KMS-11 (cell line): ENCODE data around the gene JADE3.

Source experiments
- H2AFZ ChIP-seq: fragments of 200-600 bp; sonication (generic); 2 replicates; pipeline ENCODE4 v1.6.1; 2016; ENCODE audit warnings: antibody characterized with exemption, mixed run types, low read depth
- H3K27ac ChIP-seq: fragments of 200-600 bp; sonication (generic); 2 replicates; pipeline ENCODE4 v1.6.1; 2016; ENCODE audit warnings: mild to moderate bottlenecking, mixed run types
- H3K27me3 ChIP-seq: fragments of 200-600 bp; sonication (generic); 2 replicates; pipeline ENCODE4 v1.6.1; 2017; ENCODE audit warnings: mild to moderate bottlenecking, low read depth, mixed run types, moderate library complexity; ENCODE audit not compliant: insufficient read depth
- H3K36me3 ChIP-seq: fragments of 200-600 bp; sonication (generic); 2 replicates; pipeline ENCODE4 v1.6.1; 2017; ENCODE audit warnings: mild to moderate bottlenecking, mixed run types; ENCODE audit not compliant: insufficient read depth
- H3K4me1 ChIP-seq: fragments of 200-600 bp; sonication (generic); 2 replicates; pipeline ENCODE4 v1.6.1; 2016; ENCODE audit warnings: mild to moderate bottlenecking, low read depth, mixed run types; ENCODE audit not compliant: poor library complexity, severe bottlenecking
- H3K4me2 ChIP-seq: fragments of 200-600 bp; sonication (generic); 2 replicates; pipeline ENCODE4 v1.7.0; 2016; ENCODE audit warnings: mild to moderate bottlenecking, mixed run types
- H3K4me3 ChIP-seq: fragments of 200-600 bp; sonication (generic); IDR thresholded peaks from 2 replicates; pipeline ENCODE4 v1.6.1; 2017; ENCODE audit warnings: low read depth, low read length, mixed read lengths; ENCODE audit not compliant: insufficient read depth
- H3K79me2 ChIP-seq: fragments of 200-600 bp; sonication (generic); 2 replicates; pipeline ENCODE4 v1.6.1; 2016; ENCODE audit warnings: low read depth, mixed run types; ENCODE audit not compliant: insufficient read depth
- H3K9ac ChIP-seq: fragments of 200-600 bp; sonication (generic); 2 replicates; pipeline ENCODE4 v1.6.1; 2016; ENCODE audit warnings: mild to moderate bottlenecking, mixed run types
- H4K20me1 ChIP-seq: fragments of 200-600 bp; sonication (generic); 2 replicates; pipeline ENCODE4 v1.6.1; 2016; ENCODE audit warnings: mild to moderate bottlenecking, mixed run types; ENCODE audit not compliant: insufficient read depth
- TF ChIP-seq, protein P1 (sequence below): fragments of 200-600 bp; sonication (generic); conservative IDR thresholded peaks from 2 replicates; pipeline ENCODE4 v1.6.1; 2017; ENCODE audit warnings: low read depth, mild to moderate bottlenecking, antibody characterized with exemption, low read length, moderate library complexity, mixed read lengths

The JADE3 gene

DNA sequence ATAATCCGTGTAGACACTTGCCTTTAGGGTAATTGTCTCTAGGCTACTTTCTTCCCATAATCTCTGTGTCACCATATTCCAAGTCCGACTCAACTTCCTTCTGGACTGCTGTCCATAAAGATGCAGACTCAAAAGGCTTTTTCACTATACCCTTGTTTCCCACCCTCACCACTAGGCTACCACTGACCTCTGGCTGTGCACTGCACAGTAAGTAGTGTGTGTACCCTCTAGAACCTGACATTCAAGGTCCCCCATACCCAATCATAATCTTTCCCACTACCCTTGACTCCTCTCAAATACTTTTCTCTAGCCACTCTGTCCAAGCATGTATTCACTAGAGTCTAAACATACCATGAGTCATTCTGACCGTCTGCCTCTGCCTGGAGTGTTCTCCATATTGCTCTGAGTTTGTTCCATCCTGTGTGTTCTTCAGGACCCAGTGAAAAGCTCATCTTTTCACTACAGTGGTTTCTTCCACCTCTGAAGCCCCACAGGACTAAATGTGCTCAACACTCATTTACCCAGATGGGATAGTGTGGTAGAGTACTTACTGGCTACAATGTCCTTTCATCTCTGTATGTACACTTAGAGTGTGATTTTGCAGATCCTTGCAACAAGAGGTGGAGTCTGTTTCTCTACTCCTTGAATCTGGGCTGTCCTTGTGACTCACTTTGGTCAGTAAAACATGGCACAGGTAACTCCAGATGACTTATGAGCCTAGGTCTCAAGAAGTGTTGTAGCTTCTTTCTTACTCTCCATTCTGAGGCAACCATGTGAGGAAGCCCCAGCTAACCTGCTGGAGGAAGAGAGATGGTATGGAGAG lies 17.4 kb downstream of the JADE3 start:
- TF ChIP-seq, protein P1, sequence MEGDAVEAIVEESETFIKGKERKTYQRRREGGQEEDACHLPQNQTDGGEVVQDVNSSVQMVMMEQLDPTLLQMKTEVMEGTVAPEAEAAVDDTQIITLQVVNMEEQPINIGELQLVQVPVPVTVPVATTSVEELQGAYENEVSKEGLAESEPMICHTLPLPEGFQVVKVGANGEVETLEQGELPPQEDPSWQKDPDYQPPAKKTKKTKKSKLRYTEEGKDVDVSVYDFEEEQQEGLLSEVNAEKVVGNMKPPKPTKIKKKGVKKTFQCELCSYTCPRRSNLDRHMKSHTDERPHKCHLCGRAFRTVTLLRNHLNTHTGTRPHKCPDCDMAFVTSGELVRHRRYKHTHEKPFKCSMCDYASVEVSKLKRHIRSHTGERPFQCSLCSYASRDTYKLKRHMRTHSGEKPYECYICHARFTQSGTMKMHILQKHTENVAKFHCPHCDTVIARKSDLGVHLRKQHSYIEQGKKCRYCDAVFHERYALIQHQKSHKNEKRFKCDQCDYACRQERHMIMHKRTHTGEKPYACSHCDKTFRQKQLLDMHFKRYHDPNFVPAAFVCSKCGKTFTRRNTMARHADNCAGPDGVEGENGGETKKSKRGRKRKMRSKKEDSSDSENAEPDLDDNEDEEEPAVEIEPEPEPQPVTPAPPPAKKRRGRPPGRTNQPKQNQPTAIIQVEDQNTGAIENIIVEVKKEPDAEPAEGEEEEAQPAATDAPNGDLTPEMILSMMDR = no peak
- Histone ChIP-seq H3K4me3 (no peak overlapping the region), H3K4me1 (no peaks in the 10 kb centered on the region), H3K79me2 (no peaks in the 10 kb centered on the region; the same call in 1 of the 2 replicates), H3K9ac (no peak overlapping the region), H3K36me3 (no peaks in the 10 kb centered on the region), H3K27ac (no peak overlapping the region), H3K4me2 (no peak overlapping the region), H3K27me3 (no peaks in the 10 kb centered on the region), H4K20me1 (no peaks in the 10 kb centered on the region), H2AFZ (no peak overlapping the region)

DNA sequence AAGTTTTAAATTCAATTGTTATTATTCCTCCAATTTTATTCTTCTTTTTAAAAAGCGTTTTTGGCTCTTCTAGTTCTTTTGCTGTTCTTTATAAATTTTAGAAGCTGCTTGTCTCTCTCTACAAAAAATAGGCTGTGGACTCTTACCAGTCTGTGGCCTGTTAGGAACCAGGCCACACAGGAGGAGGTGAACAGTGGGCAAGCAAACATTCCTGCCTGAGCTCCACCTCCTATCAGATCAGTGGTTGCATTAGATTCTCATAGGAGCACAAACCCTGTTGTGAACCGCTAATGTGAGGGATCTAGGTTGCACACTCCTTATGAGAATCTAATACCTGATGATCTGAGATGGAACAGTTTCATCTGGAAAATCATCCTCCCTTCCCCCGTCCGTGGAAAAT lies 23.1 kb downstream of the JADE3 start:
- Histone ChIP-seq H4K20me1 (no peaks in the 10 kb centered on the region), H3K79me2 (no peaks in the 10 kb centered on the region; the same call in 1 of the 2 replicates), H2AFZ (no peak overlapping the region), H3K4me2 (no peak overlapping the region), H3K27ac (no peak overlapping the region), H3K4me1 (no peaks in the 10 kb centered on the region), H3K9ac (no peak overlapping the region), H3K36me3 (no peaks in the 10 kb centered on the region), H3K4me3 (no peak overlapping the region), H3K27me3 (no peaks in the 10 kb centered on the region)
- TF ChIP-seq, protein P1 = no peak

- Histone ChIP-seq H3K4me2 (no peak overlapping the region), H3K4me1 (no peaks in the 10 kb centered on the region), H3K36me3 (no peaks in the 10 kb centered on the region), H3K27ac (no peak overlapping the region), H3K27me3 (no peaks in the 10 kb centered on the region), H2AFZ (no peak overlapping the region), H3K4me3 (no peak overlapping the region), H4K20me1 (no peaks in the 10 kb centered on the region), H3K79me2 (no peaks in the 10 kb centered on the region), H3K9ac (no peak overlapping the region)
- TF ChIP-seq, protein P1 = no peak
Observed at GRCh38 chrX:46938589-46938988, 26.4 kb downstream of the JADE3 start.

DNA sequence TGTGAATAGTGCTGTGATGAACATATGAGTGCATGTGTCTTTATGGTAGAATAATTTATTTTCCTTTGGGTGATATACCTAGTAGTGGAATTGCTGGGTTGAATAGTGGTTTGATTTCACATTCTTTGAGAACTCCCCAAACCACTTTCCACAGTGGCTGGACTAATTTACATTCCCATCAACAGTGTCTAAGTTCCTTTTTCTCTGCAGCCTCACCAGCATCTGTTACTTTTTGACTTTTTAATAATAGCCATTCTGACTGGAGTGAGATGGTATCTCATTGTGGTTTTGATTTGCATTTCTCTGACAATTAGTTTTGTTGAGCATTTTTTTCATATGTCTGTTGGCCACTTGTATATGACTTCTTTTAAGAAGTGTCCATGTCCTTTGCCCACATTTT lies 29.1 kb downstream of the JADE3 start:
- TF ChIP-seq, protein P1 = no peak
- Histone ChIP-seq H3K79me2 (no peaks in the 10 kb centered on the region), H2AFZ (no peak overlapping the region), H3K4me2 (no peak overlapping the region), H3K27ac (no peak overlapping the region), H3K4me3 (no peak overlapping the region), H3K4me1 (no peaks in the 10 kb centered on the region), H3K36me3 (no peaks in the 10 kb centered on the region), H3K27me3 (no peaks in the 10 kb centered on the region), H4K20me1 (no peaks in the 10 kb centered on the region), H3K9ac (no peak overlapping the region)
